ENCODE results near the gene SCAF8. TPM values are rescaled to one million over a fixed set of nuclear protein-coding genes. Genes with fewer than 3 reads are reported as not detected.
"Not testable (repeated sequence)": the region's sequence is repeated elsewhere in the genome, so short reads cannot be mapped to it uniquely, and the experiment has no call there.

Gene SCAF8
- total RNA-seq, 1 donor from 2014 or later, result 46.1 TPM

GRCh38 chr6:154806804-154807203 lies 73.6 kb downstream of the SCAF8 start:
- H3K4me1 Mint-ChIP-seq (ENCODE audit: unreplicated experiment), result peaks cover 11% of the 10 kb centered on the region
- no peak overlapping the region for H3K4me3 Mint-ChIP-seq (ENCODE audit: unreplicated experiment)
- no peaks in the 10 kb centered on the region for H3K9me3 Mint-ChIP-seq (ENCODE audit: unreplicated experiment)
- no peaks in the 10 kb centered on the region for H3K27me3 Mint-ChIP-seq (ENCODE audit: unreplicated experiment)
- peak overlapping the region; percentile 50 for H3K27ac Mint-ChIP-seq (ENCODE audit: unreplicated experiment)
- TF ChIP-seq CTCF (IDR thresholded peaks at IDR 0.05), result no peak
- H3K36me3 Mint-ChIP-seq (ENCODE audit: unreplicated experiment), result peaks cover 41% of the 10 kb centered on the region
- DNase-seq (ENCODE audit: extremely low spot score, unreplicated experiment), result no peak

GRCh38 chr6:154811663-154812062 lies 78.4 kb downstream of the SCAF8 start:
- not testable (repeated sequence) for H3K9me3 Mint-ChIP-seq (ENCODE audit: unreplicated experiment); H3K27ac Mint-ChIP-seq (ENCODE audit: unreplicated experiment); H3K4me3 Mint-ChIP-seq (ENCODE audit: unreplicated experiment); DNase-seq (ENCODE audit: extremely low spot score, unreplicated experiment); H3K27me3 Mint-ChIP-seq (ENCODE audit: unreplicated experiment); H3K4me1 Mint-ChIP-seq (ENCODE audit: unreplicated experiment)
- peaks cover 66% of the 10 kb centered on the region for H3K36me3 Mint-ChIP-seq (ENCODE audit: unreplicated experiment)

GRCh38 chr6:154814063-154814462 lies 80.8 kb downstream of the SCAF8 start:
- Mint-ChIP-seq H3K27me3 (ENCODE audit: unreplicated experiment) (no peaks in the 10 kb centered on the region), H3K4me3 (ENCODE audit: unreplicated experiment) (no peak overlapping the region), H3K36me3 (ENCODE audit: unreplicated experiment) (peaks cover 65% of the 10 kb centered on the region), H3K27ac (ENCODE audit: unreplicated experiment) (no peak overlapping the region), H3K4me1 (ENCODE audit: unreplicated experiment) (peaks cover 2% of the 10 kb centered on the region), H3K9me3 (ENCODE audit: unreplicated experiment) (no peaks in the 10 kb centered on the region)
- no peak for DNase-seq (ENCODE audit: extremely low spot score, unreplicated experiment)
- TF ChIP-seq CTCF (IDR thresholded peaks at IDR 0.05), result no peak

GRCh38 chr6:154815938-154816820 lies 83.0 kb downstream of the SCAF8 start:
- H3K4me1 Mint-ChIP-seq (ENCODE audit: unreplicated experiment), result peaks cover 2% of the 10 kb centered on the region
- no peak overlapping the region for H3K4me3 Mint-ChIP-seq (ENCODE audit: unreplicated experiment)
- TF ChIP-seq CTCF (IDR thresholded peaks at IDR 0.05), result no peak
- no peak overlapping the region for H3K27ac Mint-ChIP-seq (ENCODE audit: unreplicated experiment)
- no peak for DNase-seq (ENCODE audit: extremely low spot score, unreplicated experiment)
- no peaks in the 10 kb centered on the region for H3K9me3 Mint-ChIP-seq (ENCODE audit: unreplicated experiment)
- no peaks in the 10 kb centered on the region for H3K27me3 Mint-ChIP-seq (ENCODE audit: unreplicated experiment)
- peaks cover 66% of the 10 kb centered on the region for H3K36me3 Mint-ChIP-seq (ENCODE audit: unreplicated experiment)

- no peak for TF ChIP-seq CTCF (IDR thresholded peaks at IDR 0.05)
- DNase-seq (ENCODE audit: extremely low spot score, unreplicated experiment), result no peak
- peaks cover 16% of the 10 kb centered on the region for H3K4me1 Mint-ChIP-seq (ENCODE audit: unreplicated experiment)
- peaks cover 60% of the 10 kb centered on the region for H3K36me3 Mint-ChIP-seq (ENCODE audit: unreplicated experiment)
- no peaks in the 10 kb centered on the region for H3K9me3 Mint-ChIP-seq (ENCODE audit: unreplicated experiment)
- no peak overlapping the region for H3K27ac Mint-ChIP-seq (ENCODE audit: unreplicated experiment)
- no peak overlapping the region for H3K4me3 Mint-ChIP-seq (ENCODE audit: unreplicated experiment)
- no peaks in the 10 kb centered on the region for H3K27me3 Mint-ChIP-seq (ENCODE audit: unreplicated experiment)
These were observed 87.9 kb downstream of the SCAF8 start for GRCh38 chr6:154821099-154821498.

All from osteocyte (in vitro differentiated cells).